ENCODE data around the gene IL34. TPM values are rescaled to one million over a fixed set of nuclear protein-coding genes. Genes with fewer than 3 reads are reported as not detected.

IL34 gene
- total RNA-seq, 2 donors from 2014 or later: 3.0 to 5.6 TPM

- peak overlapping the region; percentile 62 for H3K4me3 Mint-ChIP-seq
- H3K27me3 Mint-ChIP-seq (ENCODE audit: insufficient read depth): peaks cover 1% of the 10 kb centered on the region
- H3K36me3 ChIP-seq (ENCODE audit: control insufficient read depth, insufficient read depth, low read length): peaks cover 2% of the 10 kb centered on the region
- H3K36me3 Mint-ChIP-seq (ENCODE audit: low read depth): no peaks in the 10 kb centered on the region
- no peak overlapping the region for H3K27ac ChIP-seq (ENCODE audit: low read depth, low read length)
- H3K4me1 Mint-ChIP-seq: no peaks in the 10 kb centered on the region
- peak overlapping the region; percentile 81 for H3K4me3 ChIP-seq (ENCODE audit: low read length)
- DNase-seq: no peak
- TF ChIP-seq, protein P1, sequence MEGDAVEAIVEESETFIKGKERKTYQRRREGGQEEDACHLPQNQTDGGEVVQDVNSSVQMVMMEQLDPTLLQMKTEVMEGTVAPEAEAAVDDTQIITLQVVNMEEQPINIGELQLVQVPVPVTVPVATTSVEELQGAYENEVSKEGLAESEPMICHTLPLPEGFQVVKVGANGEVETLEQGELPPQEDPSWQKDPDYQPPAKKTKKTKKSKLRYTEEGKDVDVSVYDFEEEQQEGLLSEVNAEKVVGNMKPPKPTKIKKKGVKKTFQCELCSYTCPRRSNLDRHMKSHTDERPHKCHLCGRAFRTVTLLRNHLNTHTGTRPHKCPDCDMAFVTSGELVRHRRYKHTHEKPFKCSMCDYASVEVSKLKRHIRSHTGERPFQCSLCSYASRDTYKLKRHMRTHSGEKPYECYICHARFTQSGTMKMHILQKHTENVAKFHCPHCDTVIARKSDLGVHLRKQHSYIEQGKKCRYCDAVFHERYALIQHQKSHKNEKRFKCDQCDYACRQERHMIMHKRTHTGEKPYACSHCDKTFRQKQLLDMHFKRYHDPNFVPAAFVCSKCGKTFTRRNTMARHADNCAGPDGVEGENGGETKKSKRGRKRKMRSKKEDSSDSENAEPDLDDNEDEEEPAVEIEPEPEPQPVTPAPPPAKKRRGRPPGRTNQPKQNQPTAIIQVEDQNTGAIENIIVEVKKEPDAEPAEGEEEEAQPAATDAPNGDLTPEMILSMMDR (conservative IDR thresholded peaks at IDR 0.05): no peak
- H3K4me1 ChIP-seq (ENCODE audit: control insufficient read depth, insufficient read depth, low read length): peaks cover 4% of the 10 kb centered on the region
- H3K27ac Mint-ChIP-seq: no peak overlapping the region
- no peaks in the 10 kb centered on the region for H3K27me3 ChIP-seq (ENCODE audit: control insufficient read depth, insufficient read depth, low read length, poor library complexity, severe bottlenecking)
- no peaks in the 10 kb centered on the region for H3K9me3 Mint-ChIP-seq
- no peak overlapping the region for H3K9ac ChIP-seq (ENCODE audit: extremely low read depth, low read length, poor library complexity, severe bottlenecking)
- H3K9me3 ChIP-seq (ENCODE audit: control insufficient read depth, low read length): no peaks in the 10 kb centered on the region
- WGBS, 2 experiments (ENCODE audit: insufficient coverage in 1 of 2, insufficient read length in 1 of 2): 83 to 94% methylated on average over 4 to 13 of the region's 14 CpGs
Observed at GRCh38 chr16:70684146-70685060, 38.0 kb downstream of the IL34 start.

GRCh38 chr16:70685061-70685937, 38.9 kb downstream of the IL34 start:
- TF ChIP-seq, protein P1 (conservative IDR thresholded peaks at IDR 0.05): no peak
- H3K9me3 ChIP-seq (ENCODE audit: control insufficient read depth, low read length): no peaks in the 10 kb centered on the region
- H3K27ac ChIP-seq (ENCODE audit: low read depth, low read length): no peak overlapping the region
- no peaks in the 10 kb centered on the region for H3K36me3 Mint-ChIP-seq (ENCODE audit: low read depth)
- peaks cover 1% of the 10 kb centered on the region for H3K27me3 Mint-ChIP-seq (ENCODE audit: insufficient read depth)
- WGBS, 2 experiments (ENCODE audit: insufficient coverage in 1 of 2, insufficient read length in 1 of 2): 4 to 10% methylated on average over 10 to 90 of the region's 90 CpGs
- H3K27ac Mint-ChIP-seq: no peak overlapping the region
- peaks cover 4% of the 10 kb centered on the region for H3K4me1 ChIP-seq (ENCODE audit: control insufficient read depth, insufficient read depth, low read length)
- no peaks in the 10 kb centered on the region for H3K9me3 Mint-ChIP-seq
- H3K36me3 ChIP-seq (ENCODE audit: control insufficient read depth, insufficient read depth, low read length): no peaks in the 10 kb centered on the region
- peak overlapping the region; percentile 62 for H3K4me3 Mint-ChIP-seq
- peak overlapping the region; percentile 81 for H3K4me3 ChIP-seq (ENCODE audit: low read length)
- H3K27me3 ChIP-seq (ENCODE audit: control insufficient read depth, insufficient read depth, low read length, poor library complexity, severe bottlenecking): no peaks in the 10 kb centered on the region
- DNase-seq: peak; percentile 70
- H3K9ac ChIP-seq (ENCODE audit: extremely low read depth, low read length, poor library complexity, severe bottlenecking): peak overlapping the region; percentile 47
- no peaks in the 10 kb centered on the region for H3K4me1 Mint-ChIP-seq

DNA sequence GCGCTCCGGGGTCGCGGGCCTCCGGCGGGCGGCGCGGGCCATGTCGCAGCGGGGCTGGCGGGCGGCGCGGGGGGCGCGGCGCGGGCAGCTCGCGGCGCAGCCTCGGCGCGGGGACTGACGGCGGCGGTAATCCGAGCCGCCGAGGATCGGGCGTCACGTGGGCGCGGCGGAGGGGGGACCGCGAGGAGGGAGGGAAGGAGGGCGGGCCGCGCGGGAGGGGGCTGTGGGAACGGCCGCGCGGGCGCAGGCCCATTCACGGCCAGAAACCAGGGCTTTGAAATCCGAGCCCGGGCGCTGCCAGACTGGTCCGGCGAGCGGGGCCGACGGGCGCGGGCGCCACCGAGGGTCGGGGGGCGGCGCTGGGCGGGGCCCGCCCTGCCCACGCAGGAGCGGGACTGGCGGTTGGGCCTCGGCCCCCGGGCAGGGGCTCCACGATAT, 39.6 kb downstream of the IL34 start, which contains the start of gene MTSS2:
Gene MTSS2, minus strand, starts transcription at position 116 of the 438 bp plus-strand sequence. CDS start 262 bp downstream, outside the sequence.
- Histone ChIP-seq H3K4me3 (ENCODE audit: low read length) (peak within 1 kb of the TSS; percentile 81), H3K27ac (ENCODE audit: low read depth, low read length) (peak within 1 kb of the TSS; percentile 32), H3K4me1 (ENCODE audit: control insufficient read depth, insufficient read depth, low read length) (peaks cover 4% of the 10 kb centered on the region), H3K9me3 (ENCODE audit: control insufficient read depth, low read length) (no peaks in the 10 kb centered on the region), H3K36me3 (ENCODE audit: control insufficient read depth, insufficient read depth, low read length) (no peaks in the 10 kb centered on the region), H3K9ac (ENCODE audit: extremely low read depth, low read length, poor library complexity, severe bottlenecking) (peak within 1 kb of the TSS; percentile 47), H3K27me3 (ENCODE audit: control insufficient read depth, insufficient read depth, low read length, poor library complexity, severe bottlenecking) (no peaks in the 10 kb centered on the region)
- Mint-ChIP-seq H3K27ac (peak within 1 kb of the TSS; percentile 48), H3K27me3 (ENCODE audit: insufficient read depth) (peaks cover 1% of the 10 kb centered on the region), H3K4me3 (peak within 1 kb of the TSS; percentile 62), H3K4me1 (no peaks in the 10 kb centered on the region), H3K36me3 (ENCODE audit: low read depth) (no peaks in the 10 kb centered on the region), H3K9me3 (no peaks in the 10 kb centered on the region)
- 0 to 2% methylated on average over 2 to 71 of the region's 72 CpGs for WGBS, 2 experiments (ENCODE audit: insufficient coverage in 1 of 2, insufficient read length in 1 of 2)
- DNase-seq: peak; percentile 93
- TF ChIP-seq, protein P1 (conservative IDR thresholded peaks at IDR 0.05): peak; percentile 26
